C4-2B (cell line): ENCODE results near the gene ARHGEF26.

Source experiments
- ZFX ChIP-seq: fragments of 450-650 bp; IDR thresholded peaks from 2 replicates; pipeline ENCODE4 v1.6.1; 2017
- TF ChIP-seq, protein P1 (sequence below): fragments of 450-650 bp; conservative IDR thresholded peaks from 2 replicates; pipeline ENCODE4 v1.5.1; 2017; ENCODE audit warnings: mild to moderate bottlenecking

DNA sequence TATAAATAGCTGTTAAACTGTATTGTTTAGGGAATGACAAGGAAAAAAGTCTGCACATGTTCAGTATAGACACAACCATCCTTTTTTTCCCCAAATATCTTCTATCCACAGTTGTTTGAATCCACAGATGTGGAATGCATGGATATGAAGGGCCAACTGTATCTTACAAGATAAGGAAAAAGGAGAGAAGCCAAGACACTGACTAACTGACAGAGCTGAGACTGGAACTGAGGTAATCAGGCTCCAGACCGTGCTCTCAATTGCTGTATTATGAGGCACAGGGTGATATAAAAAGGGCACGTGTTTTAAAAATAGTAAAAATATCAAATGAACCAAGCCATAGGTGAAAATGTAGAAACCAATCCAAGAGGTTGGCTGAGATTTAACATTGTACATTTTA, 154.1 kb downstream of the ARHGEF26 start:
- TF ChIP-seq, protein P1, sequence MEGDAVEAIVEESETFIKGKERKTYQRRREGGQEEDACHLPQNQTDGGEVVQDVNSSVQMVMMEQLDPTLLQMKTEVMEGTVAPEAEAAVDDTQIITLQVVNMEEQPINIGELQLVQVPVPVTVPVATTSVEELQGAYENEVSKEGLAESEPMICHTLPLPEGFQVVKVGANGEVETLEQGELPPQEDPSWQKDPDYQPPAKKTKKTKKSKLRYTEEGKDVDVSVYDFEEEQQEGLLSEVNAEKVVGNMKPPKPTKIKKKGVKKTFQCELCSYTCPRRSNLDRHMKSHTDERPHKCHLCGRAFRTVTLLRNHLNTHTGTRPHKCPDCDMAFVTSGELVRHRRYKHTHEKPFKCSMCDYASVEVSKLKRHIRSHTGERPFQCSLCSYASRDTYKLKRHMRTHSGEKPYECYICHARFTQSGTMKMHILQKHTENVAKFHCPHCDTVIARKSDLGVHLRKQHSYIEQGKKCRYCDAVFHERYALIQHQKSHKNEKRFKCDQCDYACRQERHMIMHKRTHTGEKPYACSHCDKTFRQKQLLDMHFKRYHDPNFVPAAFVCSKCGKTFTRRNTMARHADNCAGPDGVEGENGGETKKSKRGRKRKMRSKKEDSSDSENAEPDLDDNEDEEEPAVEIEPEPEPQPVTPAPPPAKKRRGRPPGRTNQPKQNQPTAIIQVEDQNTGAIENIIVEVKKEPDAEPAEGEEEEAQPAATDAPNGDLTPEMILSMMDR = no peak
- no peak for TF ChIP-seq ZFX
